CD1c-positive myeloid dendritic cell (primary cell): Measurements from ENCODE around the gene FOXP1.

Source experiments
- DNase-seq: peaks from one replicate; pipeline ENCODE4 v3.0.0-alpha.2; 2016; ENCODE audit errors: extremely low spot score

Gene FOXP1

DNA sequence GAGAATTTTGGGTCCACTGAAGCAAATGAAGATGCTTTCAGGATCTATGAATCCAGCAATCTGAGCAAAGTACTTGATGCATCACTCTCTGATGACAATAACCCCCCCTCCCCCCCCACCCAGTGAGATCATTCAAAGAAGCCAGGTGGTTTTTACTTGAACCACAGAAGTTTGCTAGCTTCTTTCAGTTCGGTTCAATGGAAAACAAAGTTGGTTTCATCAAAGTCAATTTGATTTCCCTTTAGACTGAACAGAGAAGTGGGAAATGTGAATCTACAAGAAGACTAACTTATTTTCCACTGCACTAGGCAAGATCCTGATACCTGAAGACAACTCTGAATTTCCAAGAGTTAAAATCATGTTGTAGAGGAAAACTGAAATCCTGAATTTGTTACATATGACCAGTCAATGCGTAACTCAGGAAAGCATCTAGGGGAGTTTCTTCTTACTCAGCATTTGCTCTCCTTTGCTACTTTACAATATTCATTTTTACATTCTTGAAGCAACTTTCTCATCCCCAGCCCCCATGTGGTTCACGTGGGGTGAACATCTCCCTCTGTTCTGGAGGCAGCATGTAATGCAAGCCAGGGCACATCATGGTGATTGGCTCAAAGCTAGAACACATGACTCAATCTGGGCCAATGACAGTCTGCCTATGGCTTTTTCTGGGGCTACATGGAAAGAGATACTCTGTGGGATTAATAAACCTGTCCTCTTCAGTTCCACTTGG is 572.6 kb downstream of the FOXP1 start:
- DNase-seq: peak; percentile 54

DNA sequence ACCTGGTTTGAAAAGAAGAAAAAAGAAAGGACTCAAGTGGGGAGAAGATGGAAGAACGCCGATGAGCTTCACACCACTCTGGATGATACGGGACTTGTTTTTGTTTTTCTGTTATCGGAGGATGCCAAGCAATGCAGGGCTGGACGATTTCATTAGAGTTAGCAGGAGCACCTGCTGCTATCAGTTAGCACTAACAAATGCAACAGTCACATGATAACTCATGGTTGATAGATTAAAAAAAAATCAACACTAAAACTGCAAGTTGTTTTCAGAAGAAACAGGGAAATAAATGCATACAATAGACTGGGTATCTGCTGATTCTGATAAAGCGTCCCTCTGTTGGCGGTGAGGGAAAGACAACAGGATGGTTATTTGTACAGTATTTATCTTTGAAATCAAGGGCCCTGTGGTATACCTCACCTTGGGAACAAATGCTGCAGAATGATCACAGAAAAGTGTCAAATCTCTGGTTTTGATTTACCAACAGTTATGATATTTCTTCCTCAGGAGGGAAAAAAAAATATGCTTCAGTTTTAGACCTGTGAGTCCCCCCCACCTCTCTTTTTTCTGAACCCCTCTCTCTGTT is 575.1 kb downstream of the FOXP1 start:
- DNase-seq: no peak

DNA sequence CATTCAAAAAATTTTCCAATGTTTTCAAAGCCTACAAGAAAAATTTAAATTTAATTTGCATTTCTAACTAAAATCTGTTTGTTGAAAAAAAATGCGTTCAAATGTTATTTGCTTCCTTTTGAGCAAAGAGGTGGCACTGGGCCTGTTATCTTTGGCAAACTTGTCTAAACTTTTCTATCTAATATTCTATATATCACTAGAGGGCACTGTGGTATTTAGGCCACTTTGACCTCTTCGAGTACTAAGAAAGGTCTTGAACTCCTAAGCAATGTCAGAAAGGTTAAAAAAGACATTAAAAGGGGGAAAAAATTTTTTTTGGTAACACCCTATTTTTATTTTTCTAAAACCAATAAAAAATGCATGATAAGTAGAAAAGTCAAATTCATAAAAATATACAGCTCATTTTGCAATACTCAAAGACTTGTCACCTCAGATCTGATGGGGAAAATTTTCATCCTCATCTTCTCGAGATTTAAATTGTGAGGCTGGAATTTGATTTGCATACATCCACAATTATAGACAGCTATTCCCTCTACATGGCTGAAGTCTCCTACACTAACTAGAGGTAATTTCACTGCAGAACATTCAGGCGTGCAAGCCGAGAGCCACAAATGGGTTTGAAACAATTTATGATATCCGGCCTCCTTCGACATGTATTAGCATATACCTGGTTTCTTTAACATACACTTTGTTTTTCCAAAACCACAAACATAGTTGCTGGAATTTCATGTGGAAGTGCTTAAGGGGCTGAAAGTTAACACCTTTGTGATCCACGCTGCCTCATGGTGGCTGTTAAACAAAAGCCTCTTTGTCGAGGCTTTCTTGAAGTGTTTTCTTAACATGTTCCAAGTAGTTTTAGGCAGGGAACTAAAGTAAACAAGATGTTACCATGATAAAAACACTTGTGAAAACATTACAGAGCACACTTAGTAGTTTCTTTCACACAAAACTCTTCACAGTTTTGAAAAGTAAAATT is 576.4 kb downstream of the FOXP1 start:
- DNase-seq: peak; percentile 57

DNA sequence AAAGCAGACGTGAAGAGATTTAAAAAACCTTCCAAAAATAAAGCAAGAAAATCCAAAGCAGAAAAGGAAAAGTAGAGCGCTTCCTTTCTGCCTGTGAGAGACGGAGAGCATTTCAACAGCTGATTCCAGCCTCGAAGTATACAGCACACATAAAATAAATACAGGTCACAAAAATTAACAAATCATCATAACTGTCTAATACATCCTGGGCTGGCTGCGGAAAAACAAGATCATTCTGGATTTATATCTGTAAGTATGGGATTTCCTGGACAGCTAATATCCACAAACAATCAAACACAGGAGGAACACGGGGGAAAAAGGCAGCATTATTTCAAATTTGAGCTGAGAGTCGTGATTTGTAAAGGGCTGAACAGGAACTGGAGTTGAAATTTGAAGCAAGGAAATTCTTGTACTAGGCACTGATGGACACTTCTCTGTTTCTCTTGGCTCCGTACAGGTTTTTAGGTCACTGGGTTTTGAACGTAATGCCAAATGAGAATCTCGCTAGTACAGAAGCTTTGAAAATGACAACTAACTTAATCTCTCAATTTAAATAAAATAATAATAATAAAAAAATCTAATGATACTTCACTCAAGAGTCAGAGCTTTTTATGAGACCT is 577.7 kb downstream of the FOXP1 start:
- DNase-seq: no peak

DNA sequence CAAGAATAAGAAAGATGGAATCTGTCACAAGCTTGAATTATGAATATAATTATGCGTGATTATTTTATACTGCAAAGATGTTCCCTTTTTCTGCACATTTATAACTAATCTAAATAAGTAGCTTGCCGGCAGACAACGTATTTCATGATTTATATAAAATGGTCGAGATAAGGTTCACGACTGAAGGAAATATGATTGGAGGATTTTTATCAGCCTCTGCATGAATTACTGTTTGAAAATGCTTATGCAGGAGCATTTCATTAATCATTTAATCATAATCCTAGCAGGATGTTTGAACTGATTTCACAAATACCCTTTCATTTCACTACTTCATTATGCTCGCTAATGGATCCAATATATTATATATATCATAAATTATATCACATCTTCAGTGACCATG is 580.0 kb downstream of the FOXP1 start:
- DNase-seq: no peak

DNA sequence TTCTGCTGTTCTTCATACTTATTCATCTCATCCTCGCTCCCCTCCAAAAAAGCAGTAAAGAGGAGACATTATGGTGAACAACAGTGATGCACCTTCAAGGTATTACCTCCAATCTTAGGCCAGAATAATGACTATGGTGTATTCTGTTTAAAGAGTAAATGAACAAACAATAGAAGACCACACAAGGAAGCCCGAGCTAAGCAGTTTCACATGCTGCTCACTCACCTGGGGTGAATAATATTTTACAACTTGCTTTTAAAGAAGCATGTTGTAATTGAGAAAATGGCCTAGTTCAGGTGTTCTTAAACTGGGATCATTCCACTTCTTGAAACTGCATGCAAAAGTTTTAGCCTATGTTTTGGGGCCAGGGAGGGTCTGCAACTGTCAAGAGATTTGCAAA is 581.2 kb downstream of the FOXP1 start:
- DNase-seq: no peak

DNA sequence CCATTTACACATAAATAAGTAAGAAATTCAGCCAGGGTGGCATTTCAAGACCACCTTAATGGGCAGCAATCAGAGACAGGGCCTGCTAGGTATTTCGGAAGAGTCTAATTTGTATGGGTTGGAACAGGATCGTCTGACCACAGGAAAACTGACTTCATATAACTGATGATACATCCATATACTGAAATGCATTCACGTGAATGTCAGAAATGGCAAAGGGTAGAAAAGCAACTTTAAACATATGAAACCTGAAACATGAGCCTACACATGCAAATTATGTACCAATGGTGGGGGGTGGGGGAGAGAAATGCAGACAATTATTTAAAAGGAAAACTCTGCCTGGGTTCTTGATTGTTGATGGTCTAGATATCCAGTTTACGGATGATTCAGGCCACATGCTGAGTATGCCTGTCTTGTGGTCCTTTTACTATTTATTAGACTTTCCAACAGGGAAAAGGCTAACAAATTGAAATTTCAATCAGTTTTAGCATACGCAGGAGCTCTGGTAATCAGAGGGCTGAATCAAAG is 582.2 kb downstream of the FOXP1 start:
- DNase-seq: no peak

DNA sequence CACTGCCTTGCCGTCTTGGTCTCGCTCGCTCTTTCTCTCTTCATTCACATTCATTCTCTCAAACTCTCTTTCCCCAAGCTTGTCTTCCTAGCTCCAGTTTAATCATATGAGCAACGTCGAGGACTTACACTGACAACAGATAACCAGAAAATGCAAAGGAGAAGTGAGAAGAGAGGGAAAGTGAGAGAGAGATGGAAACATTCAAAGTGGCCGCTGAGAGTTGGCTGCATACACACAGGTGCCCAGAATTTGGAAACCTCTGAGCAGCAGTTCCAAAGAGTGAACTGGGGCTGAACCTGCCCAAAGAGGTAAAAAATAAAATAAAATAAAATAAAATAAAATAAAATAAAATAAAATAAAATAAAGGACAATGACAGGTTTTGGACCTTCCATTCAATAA is 583.0 kb downstream of the FOXP1 start:
- DNase-seq: no peak

DNA sequence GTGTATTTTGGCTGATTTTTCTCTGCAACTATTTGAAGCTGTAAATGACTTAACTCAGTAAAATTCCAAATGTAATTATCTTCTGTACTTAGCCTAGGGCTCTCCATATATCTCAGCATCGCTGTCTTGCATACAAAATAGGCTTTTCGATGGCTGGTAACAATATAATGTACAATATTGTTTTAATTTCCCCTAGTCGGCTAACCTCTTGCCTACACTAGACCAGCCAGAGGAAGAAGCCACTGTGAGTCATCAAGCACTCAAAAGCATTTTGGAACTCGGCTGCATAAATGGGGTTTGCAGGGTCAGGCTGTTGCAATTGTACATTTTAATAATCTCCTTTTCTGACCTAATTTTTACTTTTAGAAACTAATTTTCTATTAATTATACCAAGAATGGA is 583.8 kb downstream of the FOXP1 start:
- DNase-seq: peak; percentile 17

DNA sequence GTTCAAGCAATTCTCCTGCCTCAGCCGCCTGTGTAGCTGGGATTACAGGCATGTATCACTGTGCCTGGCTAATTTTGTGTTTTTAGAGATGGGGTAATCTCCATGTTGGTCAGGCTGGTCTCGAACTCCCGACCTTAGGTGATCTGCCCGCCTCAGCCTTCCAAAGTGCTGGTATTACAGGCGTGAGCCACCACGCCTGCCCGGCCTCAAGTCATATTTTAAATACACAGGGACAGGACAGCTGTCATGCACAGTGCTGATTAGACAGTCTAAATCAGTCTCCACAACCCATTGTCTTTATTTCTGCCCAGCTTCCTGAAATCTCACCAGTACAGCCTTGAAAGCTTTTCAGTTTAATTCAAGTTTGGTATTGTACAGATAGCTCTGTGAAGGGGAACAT is 587.4 kb downstream of the FOXP1 start:
- no peak for DNase-seq

DNA sequence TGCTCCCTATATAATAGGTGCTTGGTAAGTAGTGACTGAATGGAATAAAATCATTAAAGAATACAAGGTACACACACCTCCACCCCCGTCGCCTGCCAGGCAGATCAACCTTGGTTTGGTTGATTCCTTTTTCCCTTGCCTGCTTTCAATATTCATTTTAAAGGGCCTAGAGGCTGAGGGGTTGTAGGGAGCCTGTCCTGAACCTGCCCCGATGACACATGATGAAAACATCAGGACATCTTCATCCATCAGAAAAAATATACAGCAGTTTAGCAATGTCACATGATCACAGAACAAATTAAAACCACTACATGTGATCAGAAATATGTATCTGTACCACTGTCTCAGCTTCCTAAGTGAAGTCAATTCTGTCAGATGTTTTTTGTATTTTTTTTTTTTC is 588.9 kb downstream of the FOXP1 start:
- no peak for DNase-seq

DNA sequence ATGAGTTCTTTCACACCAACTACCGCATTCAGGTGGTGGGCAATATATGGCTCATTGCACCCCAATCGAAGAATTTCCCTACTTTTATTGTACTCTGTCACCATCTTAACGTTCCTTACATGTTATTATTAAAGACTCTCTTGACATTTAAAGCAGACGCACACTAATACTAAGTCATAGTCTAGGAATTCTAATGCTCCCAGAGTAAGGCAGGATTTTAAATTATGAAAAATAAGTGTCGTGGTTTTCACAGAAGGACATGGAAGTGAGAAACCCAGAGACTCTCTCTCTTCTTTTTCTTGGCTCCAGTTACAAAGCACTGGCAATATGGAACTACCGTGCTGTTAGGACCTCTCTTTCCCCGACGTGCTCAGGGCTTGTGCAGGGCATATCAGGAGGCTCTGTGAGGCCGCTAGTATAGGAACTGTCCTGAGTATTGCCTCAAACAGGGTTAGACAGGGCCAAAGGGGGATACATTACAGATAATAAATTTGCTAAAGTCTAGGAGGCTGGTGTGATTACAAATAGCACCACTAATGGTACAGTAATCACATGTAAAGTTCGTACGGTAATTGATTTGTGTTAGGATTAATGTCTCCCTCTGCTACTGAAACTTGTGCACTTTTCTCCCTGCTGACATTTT is 590.8 kb downstream of the FOXP1 start:
- DNase-seq: no peak

DNA sequence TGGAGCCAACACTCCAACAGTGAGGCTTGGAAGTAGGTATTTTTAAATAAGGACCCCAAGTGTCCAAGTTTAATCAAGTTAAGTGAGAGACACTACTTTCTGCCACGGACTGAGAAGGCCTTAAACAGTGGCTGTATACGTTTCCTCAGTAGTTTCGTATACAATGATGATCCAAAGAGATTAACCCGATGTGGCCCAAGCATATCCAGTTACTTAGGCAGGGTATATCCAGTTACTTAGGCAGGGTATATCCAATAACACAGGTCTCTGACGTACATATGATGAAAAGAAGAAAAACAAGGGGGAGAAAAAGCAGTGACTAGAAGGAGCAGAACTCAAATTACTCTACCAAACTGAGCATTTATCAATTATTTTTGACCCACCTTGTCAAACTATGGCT is 591.4 kb downstream of the FOXP1 start:
- no peak for DNase-seq

DNA sequence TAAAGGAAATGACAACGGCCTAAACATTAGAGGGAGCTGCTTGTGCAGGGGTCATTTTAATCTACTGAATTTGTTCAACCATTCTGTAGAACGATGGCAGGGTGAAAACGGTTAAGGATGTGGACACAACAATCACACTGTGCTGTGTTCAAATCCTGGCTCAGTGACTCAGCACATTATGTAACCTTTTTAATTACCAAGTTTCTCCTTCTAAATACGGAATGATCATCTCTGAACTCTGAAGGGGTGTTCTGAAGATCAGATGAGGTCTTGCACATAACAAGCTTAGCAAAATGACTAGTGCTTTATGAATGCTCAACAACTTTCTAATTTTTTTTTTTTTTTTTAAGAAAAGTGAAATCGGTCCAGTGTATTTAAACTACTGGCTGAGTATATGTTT is 592.8 kb downstream of the FOXP1 start:
- DNase-seq: no peak

DNA sequence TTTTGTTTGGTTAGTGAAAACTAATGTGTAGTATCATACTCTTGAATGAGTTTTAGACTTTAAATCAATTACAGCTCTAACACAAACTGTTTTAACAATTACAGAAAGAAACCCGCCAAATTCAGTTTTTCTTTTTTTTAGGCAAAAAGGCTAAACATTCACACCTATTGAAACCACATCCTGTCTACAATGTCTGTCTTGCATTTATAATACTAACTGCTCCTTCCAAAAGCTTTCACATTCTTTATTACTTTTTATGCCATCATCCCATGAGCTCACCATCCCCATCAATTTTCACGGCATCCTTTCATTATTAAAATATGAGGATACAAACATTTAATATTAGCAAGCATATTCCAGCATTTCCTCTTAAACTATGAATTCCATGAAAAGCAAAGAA is 593.3 kb downstream of the FOXP1 start:
- no peak for DNase-seq

DNA sequence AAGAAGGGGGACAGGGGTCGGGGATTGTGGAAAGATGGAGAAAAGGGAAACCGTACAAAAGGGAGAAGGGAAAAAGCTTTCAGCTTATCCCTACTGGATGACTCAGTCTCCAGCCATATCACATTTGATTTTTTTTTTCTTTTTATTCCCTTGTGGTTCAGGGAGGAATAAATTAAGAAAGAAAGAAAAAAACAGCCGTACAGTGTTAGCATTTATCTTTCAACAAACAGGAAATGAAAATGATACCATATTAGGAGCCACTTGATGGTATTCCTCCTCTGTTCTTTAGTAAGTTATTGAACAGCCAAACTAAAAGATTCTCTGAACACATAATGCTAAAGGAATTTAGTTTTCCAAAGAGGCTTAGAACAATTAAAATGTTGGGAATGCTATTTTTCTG is 594.4 kb downstream of the FOXP1 start:
- DNase-seq: no peak

DNA sequence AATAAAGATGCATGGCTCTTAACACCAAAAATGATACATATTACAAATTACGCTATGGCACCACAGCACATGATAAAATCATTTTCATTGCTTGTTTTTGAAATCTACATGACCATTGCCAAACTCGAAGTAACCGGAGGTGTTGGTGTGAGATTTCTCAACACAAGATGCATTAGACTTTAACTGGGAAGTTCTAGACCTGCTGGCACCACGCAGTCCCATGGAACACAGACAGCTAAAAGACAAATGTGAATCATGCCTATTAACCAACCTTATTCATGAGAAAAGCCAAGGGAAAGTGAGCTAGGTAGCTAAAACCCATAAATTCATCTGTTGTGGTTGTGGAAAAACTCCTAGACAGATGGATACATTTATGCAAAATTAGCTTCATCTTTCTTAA is 595.4 kb downstream of the FOXP1 start:
- DNase-seq: no peak

DNA sequence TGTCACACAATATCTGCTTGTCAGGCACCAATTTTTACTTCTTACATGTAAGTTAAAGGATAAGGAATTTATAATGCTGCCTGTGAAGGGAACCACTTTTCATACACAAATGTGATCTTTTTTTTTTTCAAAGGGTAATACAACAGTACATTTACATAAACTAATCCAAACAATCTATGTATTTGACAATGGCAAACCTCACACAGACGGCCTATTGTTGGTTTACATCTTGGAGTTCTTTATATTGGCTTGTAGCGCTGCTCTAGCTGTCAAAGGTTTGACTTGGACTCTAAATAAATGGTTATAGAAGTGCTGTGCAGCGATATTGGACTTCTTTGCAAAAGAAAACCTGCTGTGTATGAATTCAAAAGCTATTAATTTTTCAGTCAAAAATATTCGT is 598.0 kb downstream of the FOXP1 start:
- DNase-seq: no peak

DNA sequence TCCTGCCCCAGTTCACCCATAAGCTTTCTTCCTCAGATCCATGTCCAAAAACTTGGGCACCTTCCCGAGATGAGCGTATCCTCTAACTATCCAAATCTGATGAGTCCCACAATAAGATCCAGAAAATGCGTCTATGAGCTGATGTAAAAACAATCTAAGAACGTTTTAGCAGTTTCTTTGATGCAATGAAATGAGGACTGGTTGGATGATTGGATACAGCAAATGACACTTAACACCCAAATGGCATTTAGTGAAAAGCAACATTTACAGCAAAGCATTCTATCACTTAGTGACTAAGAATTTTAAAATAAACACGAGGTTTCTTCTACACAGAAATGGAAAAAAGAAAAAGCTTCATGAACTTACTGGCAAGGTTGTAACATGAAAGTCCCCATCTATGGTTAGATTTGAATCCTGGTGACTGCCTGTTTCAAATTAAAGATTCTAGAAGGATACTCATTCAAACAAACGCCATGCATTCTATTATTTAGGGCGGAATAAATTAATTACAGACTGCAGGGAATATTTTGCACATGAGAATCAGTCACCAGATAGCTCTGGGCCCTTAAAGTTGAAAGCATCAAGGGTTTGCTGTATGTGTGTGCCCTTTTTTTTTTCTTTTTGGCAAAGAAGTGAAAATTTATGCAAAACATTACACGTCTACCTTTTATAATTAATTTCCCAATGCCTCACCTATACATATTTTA is 598.6 kb downstream of the FOXP1 start:
- no peak for DNase-seq

DNA sequence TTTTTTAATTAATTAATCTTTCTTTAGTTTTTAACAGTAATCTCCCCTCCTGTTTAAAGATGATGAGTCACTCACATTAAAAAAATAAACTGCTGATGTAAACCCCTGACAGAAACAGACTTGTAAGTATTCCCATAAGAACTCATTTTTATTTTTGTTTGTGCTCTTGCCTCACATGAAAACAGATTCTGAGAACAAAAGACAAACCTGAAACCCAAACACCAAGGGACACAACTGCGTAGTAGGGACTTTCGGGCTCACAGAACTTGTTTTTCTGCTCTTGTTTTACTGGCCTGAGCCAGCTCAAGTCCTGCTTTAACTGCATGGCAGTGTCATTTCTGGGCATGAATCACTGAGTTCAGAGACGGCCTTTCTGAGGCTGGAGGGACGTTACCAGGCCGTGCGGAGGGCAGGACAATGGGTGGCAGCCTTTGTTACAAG is 600.8 kb downstream of the FOXP1 start:
- DNase-seq: no peak

DNA sequence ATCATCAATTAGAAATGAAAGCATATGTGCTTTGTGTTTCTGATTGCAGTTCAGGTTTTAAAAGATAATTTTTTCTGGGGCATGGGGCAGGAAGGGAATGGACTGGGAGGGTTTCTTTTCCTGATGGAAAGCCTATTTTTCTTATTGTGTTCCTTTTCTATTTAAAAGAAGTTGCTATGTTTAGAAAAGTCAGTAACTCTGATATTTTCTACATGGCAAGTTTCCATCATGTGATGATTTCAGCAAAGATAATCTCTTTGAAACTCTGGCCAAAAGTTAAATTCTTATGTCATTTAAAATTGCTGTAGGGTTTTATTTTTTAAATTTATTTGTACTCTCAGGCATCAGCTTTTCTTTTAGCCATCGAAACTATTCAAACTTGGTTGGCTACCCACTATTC is 601.2 kb downstream of the FOXP1 start:
- DNase-seq: no peak
